Measurements from ENCODE around the gene RNF150. TPM values are rescaled to one million over a fixed set of nuclear protein-coding genes. Genes with fewer than 3 reads are reported as not detected.

Gene RNF150
- total and polyA plus RNA-seq, 12 donors, result 4.9 to 88.6 (median 61.3) TPM

- WGBS, 4 donors, result 78 to 91% (median 88%) methylated on average over 8 of the region's 8 CpGs
- peaks cover 23 to 26% of the 10 kb centered on the region in 2 donors for H3K4me1 ChIP-seq (replicated peaks in 1 of 2)
- H3K27me3 ChIP-seq, result no peaks in the 10 kb centered on the region
- no peaks in the 10 kb centered on the region for H3K9me3 ChIP-seq (replicated peaks in 1 of 3)
- H3K4me3 ChIP-seq, result no peak overlapping the region
- H3K27ac ChIP-seq, result no peak overlapping the region
- no peak for DNase-seq
- TF ChIP-seq POLR2A (IDR thresholded peaks at IDR 0.05), result no peak
- TF ChIP-seq CTCF (IDR thresholded peaks at IDR 0.05), result no peak
- no peaks in the 10 kb centered on the region for H3K36me3 ChIP-seq (replicated peaks in 1 of 2)
- intact Hi-C loops (cut with DNase I), result loop anchor here in 1 of 2 donors (10.0 kb wide), 1 partner anchor 109 kb away; no protein-coding TSS in a partner anchor
Observed at GRCh38 chr4:141016117-141016798, 117.0 kb downstream of the RNF150 start.

- H3K4me1 ChIP-seq (replicated peaks in 1 of 2), result peaks cover 11 to 12% of the 10 kb centered on the region in 2 donors
- H3K4me3 ChIP-seq, result no peak overlapping the region
- no peak for TF ChIP-seq CTCF (IDR thresholded peaks at IDR 0.05)
- TF ChIP-seq POLR2A (IDR thresholded peaks at IDR 0.05), result no peak
- H3K27me3 ChIP-seq, result no peaks in the 10 kb centered on the region
- H3K36me3 ChIP-seq (replicated peaks in 1 of 2), result no peaks in the 10 kb centered on the region
- WGBS, 4 donors, result 59 to 77% (median 61%) methylated on average over 3 of the region's 3 CpGs
- H3K27ac ChIP-seq, result no peak overlapping the region
- no peaks in the 10 kb centered on the region for H3K9me3 ChIP-seq (replicated peaks in 1 of 3)
- intact Hi-C loops (cut with DNase I), result loop anchor here in 1 of 2 donors (10.0 kb wide), 1 partner anchor 111 kb away; no protein-coding TSS in a partner anchor
- DNase-seq, result no peak
Observed at GRCh38 chr4:141013899-141014298, 119.4 kb downstream of the RNF150 start.

GRCh38 chr4:141011901-141012315, 121.4 kb downstream of the RNF150 start:
- intact Hi-C loops (cut with DNase I), result loop anchor here in 1 of 2 donors (10.0 kb wide), 1 partner anchor 113 kb away; no protein-coding TSS in a partner anchor
- DNase-seq, result no peak
- WGBS, 4 donors, result 88 to 96% (median 91%) methylated on average over 3 of the region's 3 CpGs
- Histone ChIP-seq H3K36me3 (replicated peaks in 1 of 2) (no peaks in the 10 kb centered on the region), H3K4me1 (replicated peaks in 1 of 2) (peaks cover 0 to under 1% of the 10 kb centered on the region in 2 donors), H3K27ac (no peak overlapping the region), H3K9me3 (replicated peaks in 1 of 3) (no peaks in the 10 kb centered on the region), H3K4me3 (no peak overlapping the region), H3K27me3 (no peaks in the 10 kb centered on the region)
- TF ChIP-seq POLR2A (IDR thresholded peaks at IDR 0.05) (no peak), CTCF (IDR thresholded peaks at IDR 0.05) (no peak)

GRCh38 chr4:141009931-141010330, 123.3 kb downstream of the RNF150 start:
- H3K9me3 ChIP-seq (replicated peaks in 1 of 3), result no peaks in the 10 kb centered on the region
- intact Hi-C loops (cut with DNase I), result loop anchor here in 1 of 2 donors (10.0 kb wide), 1 partner anchor 115 kb away; no protein-coding TSS in a partner anchor
- no peak for DNase-seq
- H3K27ac ChIP-seq, result no peak overlapping the region
- TF ChIP-seq POLR2A (IDR thresholded peaks at IDR 0.05) (no peak), CTCF (IDR thresholded peaks at IDR 0.05) (no peak)
- H3K27me3 ChIP-seq, result no peaks in the 10 kb centered on the region
- peaks cover 5 to 17% of the 10 kb centered on the region in 2 donors for H3K4me1 ChIP-seq (replicated peaks in 1 of 2)
- H3K36me3 ChIP-seq (replicated peaks in 1 of 2), result no peaks in the 10 kb centered on the region
- no peak overlapping the region for H3K4me3 ChIP-seq

Data from adrenal gland (tissue), 12 donors.